GM23338 (cell line): ENCODE measurements around the gene TMPRSS5.

Experiments used
- CREB1 ChIP-seq: fragments of 250-450 bp; sonication (Bioruptor Pico); IDR thresholded peaks from 2 replicates; pipeline ENCODE4 v1.5.0; 2020; ENCODE audit warnings: low read depth, mild to moderate bottlenecking, moderate library complexity
- EZH2 ChIP-seq: fragments of 200-600 bp; sonication (generic); IDR thresholded peaks from one replicate; pipeline ENCODE4 v1.8.0; 2017; ENCODE audit warnings: antibody characterized with exemption, mild to moderate bottlenecking, low read depth; ENCODE audit not compliant: unreplicated experiment
- POLR2AphosphoS5 ChIP-seq: IDR thresholded peaks from 2 replicates; pipeline ENCODE4 v1.6.1; 2016; ENCODE audit warnings: antibody characterized with exemption, low read depth
- REST ChIP-seq: IDR thresholded peaks from one replicate; pipeline ENCODE4 v1.6.1; 2018; ENCODE audit warnings: antibody characterized with exemption; ENCODE audit not compliant: unreplicated experiment
- STAT1 ChIP-seq: IDR thresholded peaks from one replicate; pipeline ENCODE4 v1.6.1; 2016; ENCODE audit warnings: antibody characterized with exemption; ENCODE audit not compliant: unreplicated experiment
- TF ChIP-seq, protein P1 (sequence below), 2 experiments: fragments of 200-600 bp in 1 of 2; sonication (generic) in 1 of 2; conservative IDR thresholded peaks; 2 replicates each; pipeline versions ENCODE4 v1.5.1 to v1.6.1; 2016 to 2017; ENCODE audit warnings: antibody characterized with exemption in 2 of 2, low read depth in 2 of 2, mild to moderate bottlenecking in 2 of 2, moderate library complexity in 1 of 2

DNA sequence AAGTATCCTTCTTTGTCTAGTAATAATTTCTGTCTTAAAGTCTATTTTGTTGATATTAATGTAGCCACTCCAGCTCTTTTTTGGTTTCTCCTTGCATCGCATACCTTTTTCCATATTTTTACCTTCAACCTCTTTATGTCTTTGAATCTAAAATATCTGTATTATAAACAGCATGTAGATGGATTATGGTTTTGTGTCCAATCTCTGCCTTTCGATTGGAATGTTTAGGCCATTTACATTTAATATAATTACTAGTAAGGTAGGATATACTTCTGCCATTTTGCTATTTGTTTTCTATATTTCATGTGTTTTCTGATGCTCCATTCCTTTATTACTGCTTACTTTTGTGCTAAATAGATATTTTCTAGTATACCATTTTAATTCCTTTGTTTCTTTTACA lies 39.5 kb downstream of the TMPRSS5 start:
- TF ChIP-seq, protein P1, sequence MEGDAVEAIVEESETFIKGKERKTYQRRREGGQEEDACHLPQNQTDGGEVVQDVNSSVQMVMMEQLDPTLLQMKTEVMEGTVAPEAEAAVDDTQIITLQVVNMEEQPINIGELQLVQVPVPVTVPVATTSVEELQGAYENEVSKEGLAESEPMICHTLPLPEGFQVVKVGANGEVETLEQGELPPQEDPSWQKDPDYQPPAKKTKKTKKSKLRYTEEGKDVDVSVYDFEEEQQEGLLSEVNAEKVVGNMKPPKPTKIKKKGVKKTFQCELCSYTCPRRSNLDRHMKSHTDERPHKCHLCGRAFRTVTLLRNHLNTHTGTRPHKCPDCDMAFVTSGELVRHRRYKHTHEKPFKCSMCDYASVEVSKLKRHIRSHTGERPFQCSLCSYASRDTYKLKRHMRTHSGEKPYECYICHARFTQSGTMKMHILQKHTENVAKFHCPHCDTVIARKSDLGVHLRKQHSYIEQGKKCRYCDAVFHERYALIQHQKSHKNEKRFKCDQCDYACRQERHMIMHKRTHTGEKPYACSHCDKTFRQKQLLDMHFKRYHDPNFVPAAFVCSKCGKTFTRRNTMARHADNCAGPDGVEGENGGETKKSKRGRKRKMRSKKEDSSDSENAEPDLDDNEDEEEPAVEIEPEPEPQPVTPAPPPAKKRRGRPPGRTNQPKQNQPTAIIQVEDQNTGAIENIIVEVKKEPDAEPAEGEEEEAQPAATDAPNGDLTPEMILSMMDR (conservative IDR thresholded peaks at IDR 0.05; ENCODE audit: low read depth in 2 of 2) = no peak
- no peak for TF ChIP-seq POLR2AphosphoS5
- TF ChIP-seq STAT1 = no peak
- no peak for TF ChIP-seq EZH2
- TF ChIP-seq CREB1 (CRISPR knock-in tag) = no peak
- no peak for TF ChIP-seq REST
